ENCODE results near the gene TMEM176A.
"Not testable (repeated sequence)": the region's sequence is repeated elsewhere in the genome, so short reads cannot be mapped to it uniquely, and the experiment has no call there.

The TMEM176A gene, protein sequence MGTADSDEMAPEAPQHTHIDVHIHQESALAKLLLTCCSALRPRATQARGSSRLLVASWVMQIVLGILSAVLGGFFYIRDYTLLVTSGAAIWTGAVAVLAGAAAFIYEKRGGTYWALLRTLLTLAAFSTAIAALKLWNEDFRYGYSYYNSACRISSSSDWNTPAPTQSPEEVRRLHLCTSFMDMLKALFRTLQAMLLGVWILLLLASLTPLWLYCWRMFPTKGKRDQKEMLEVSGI

DNA sequence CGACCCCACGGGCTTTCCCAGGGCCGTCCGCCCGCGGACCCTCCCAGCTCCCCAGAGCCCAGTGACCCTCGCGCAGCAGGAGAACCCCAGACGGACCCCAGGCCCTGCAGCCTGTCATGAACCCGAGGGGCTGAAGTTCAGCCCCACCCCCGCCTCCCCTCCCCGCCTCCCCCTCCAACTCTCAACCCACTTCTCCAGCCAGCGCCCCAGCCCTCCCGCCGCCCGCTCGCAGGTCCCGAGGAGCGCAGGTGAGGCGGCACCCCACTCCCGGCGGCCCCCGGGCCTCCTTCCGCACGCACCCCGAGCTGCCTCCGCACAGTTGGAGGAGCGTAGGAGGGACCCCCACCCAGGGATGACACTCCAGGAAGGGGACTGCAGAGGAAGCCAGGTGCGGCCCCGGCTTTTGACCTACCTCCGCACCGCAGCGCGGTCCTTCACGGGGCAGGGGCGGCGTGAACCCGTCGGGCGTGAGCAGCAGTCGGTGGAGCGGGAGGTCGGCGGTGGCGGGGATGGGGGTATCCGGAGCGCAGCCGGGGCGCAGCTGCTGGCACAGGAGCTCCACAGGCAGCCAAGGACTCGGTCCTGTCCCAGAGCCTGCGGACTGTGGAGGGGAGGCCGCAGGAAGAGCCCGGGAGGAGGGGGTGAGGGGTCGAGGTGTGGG lies at the start of gene TMEM176A:
Gene TMEM176A, plus strand, starts transcription at position 189 of the 661 bp plus-strand sequence. CDS start 782 bp downstream, outside the sequence.
- no peak for DNase-seq (ENCODE audit: low read depth in 2 of 2)

DNA sequence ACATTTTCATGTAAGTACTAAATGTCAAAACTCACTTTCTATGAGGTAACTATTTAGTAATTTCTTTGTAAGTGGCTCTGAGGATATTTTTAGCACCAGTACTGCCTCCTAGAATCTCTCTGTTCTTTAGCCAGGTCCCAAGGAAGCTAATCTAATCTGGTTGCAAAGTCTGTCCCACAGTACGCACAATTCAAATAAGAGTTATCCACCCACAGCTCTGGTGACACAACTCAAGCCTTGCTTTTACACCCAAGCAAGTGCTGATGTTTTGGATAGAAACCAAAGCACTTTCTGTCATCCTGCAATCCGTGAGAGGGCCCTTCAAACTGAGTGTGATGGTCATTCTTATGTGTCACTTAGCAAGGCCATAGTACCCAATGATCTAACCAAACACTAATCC lies 48.9 kb upstream of the TMEM176A start:
- DNase-seq (ENCODE audit: low read depth in 2 of 2), result no peak

DNA sequence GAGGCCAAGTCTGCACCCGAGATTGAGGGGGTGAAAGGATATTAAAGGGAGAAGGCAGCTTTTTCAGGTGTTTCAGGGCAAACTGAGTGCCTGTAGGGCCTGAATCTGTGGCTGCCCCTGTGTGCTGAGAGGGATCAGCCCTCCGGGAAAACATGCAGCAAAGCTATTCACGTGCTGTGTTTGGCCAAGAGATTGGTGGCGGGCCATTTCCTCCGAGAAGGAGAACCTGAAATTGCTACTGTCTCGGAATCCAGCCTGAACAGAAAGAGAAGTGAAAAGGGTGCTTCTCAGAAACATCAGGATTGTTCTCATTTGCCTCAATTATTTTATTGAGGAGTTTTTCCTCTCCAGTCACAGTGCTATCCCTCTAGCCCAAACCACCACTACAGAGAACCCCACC lies 47.3 kb upstream of the TMEM176A start:
- DNase-seq (ENCODE audit: low read depth in 2 of 2), result no peak

- DNase-seq (ENCODE audit: low read depth in 2 of 2), result no peak
These were observed 46.6 kb upstream of the TMEM176A start for GRCh38 chr7:150753826-150754603.

- no peak for DNase-seq (ENCODE audit: low read depth in 2 of 2)
These were observed 45.6 kb upstream of the TMEM176A start for GRCh38 chr7:150754951-150755350.

DNA sequence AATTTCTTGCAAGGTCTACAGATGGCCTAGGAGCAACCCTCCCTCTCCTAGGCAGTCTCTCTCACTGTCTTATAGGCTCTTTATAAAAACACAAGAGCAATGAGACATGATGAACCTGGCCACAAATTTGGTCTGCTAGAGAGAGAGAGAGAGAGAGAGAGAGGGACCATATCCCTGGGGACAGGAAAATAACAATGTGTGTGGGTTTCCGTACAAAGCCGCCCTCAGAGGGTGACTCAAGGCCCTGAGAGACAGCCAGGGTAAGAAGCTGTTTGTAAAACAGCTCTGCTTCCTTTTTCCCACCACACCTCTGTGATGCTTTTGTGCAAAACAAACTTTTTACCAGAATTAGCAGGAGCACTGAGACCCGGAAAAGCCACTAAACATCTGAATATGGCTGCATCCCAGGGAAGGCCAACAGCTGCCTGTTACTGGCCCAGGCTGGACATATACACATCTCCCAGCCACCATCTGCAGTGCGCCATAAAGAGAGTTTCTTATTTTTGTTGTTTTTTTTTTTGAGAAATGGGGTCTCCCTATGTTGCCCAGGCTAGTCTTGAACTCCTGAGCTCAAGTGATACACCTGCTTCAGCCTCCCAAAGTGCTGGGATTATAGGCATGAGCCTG lies 45.0 kb upstream of the TMEM176A start:
- DNase-seq (ENCODE audit: low read depth in 2 of 2), result no peak

DNA sequence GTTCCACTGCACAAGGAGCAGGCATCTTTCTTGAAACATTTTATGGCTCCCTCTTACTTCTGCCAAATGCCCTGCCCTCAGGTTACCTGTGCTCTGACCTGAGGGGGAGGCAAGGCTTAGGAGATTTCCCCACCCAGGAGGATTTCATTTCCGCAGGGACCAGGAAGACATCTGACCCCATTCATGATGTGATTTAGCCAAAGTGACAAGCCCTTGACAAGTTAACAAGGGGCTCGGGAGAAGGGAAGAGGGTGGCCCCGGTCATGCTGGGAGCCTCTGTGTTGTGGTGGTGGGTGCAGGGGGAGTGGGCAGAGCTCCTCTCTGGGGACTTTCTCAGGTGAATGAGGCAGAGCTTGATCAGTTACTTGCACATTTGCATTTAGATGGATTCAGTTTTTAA lies 44.4 kb upstream of the TMEM176A start:
- DNase-seq (ENCODE audit: low read depth in 2 of 2), result no peak

GRCh38 chr7:150756858-150757257 lies 43.7 kb upstream of the TMEM176A start:
- DNase-seq (ENCODE audit: low read depth in 2 of 2), result no peak

- DNase-seq (ENCODE audit: low read depth in 2 of 2), result no peak
These were observed 41.1 kb upstream of the TMEM176A start for GRCh38 chr7:150759479-150759878.

DNA sequence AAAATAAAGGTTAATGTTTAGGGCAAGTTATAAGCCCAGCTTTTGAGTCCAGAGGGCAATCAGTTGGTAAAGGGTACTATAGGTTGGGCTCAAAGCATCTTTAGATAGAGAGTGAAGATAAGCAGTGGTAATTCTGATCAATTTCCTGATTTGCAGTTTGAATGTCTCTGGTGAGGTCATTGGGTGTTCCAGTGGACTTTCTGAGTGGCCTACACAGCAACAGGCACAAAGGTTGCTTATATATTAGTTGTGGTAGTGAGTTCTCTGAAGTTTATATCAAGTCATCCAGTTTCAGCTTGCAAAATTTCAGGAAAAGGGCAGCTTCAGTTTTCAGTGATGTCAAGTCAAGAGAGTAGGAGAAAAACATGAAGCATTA lies 34.2 kb upstream of the TMEM176A start:
- no peak for DNase-seq (ENCODE audit: low read depth in 2 of 2)

DNA sequence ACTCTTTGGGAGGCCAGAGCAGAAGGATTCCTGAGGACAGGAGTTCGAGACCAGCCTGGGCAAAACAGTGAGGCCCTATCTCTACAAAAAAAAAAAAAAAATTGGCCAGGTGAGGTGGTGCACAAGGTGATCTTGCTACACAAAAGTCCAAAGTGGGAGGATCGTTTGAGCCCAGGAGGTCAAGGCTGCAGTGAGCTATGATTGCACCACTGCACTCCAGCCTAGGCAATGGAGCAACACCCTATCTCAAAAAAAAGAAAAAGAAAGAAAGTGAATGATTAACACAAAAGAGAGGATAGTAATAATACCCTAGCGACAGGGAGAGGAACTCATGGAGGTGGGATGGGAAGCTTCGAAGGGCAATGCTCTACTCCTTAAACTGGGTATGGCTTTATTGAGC lies 30.8 kb upstream of the TMEM176A start:
- no peak for DNase-seq (ENCODE audit: low read depth in 2 of 2)

DNA sequence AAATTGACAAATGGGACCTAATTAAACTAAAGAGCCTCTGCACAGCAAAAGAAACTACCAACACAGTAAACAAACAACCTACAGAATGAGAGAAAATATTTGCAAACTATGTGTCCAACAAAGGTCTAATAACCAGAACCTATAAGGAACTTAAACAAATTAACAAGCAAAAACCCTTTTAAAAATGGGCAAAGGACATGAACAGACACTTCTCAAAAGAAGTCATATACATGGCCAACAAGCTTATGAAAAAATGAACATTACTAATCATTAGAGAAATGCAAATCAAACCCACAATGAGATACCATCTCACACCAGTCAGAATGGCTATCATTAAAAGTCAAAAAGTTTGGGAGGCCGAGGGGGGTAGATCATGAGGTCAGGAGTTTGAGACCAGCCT lies 26.4 kb upstream of the TMEM176A start:
- not testable (repeated sequence) for DNase-seq (ENCODE audit: low read depth in 2 of 2)

DNA sequence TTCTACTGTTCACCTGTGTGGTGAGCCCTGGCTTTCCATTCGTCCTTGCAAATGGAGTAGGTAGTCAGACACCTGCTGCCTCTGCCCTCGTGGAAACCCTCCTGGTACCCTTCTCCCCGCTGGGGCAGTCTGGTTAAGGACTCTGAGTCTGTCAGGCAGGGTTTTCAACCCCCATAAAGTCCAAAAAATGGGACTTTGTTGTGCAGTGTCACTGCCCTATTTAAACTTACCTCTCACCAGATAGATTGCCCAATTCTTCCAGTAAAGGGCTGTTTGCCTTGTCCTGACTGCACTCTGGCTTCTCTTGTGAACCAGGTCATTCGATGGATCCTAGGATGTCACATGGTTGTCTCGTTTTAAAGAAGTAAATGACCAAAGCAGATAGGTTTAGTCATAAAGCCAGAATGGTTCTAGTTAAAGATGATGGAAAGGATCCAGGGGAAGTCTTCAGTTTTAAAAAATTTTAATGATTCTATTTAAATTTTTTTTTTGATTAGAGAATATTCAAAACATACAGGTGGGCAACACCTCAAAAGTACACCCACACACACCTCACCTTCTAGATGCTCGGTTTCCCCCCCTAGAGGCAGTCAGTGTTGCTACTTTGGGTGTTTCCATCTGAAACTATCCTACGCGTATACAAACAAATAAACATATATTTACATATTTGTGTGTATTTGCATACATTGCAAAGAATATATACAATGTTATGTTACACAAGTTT lies 22.4 kb upstream of the TMEM176A start:
- DNase-seq (ENCODE audit: low read depth in 2 of 2), result no peak

DNA sequence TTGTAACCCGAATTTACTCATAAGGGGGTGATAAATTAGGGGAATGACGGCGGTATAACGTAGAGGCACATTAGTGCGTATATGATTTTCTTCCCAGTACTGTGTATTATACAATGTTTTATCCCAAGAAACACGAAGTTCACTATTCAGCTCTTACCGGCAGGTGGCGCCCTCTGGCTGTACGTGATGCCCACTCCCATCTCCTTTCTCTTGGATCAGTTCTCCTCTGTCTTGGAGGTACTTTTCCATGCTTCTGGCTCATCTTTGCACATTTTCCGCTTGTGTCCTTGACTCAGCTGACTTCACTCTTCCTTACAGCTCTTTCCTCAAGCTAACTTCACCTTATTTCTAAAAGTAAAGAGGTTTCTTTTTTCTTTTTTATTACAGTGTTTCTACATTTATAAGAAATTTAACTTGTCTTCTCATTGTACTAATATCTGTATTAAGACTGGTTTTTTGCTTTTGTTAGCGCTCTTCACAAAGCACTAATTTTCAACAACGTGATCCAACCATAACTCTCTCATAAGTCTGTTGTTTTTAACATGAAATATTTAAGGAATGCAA lies 21.7 kb upstream of the TMEM176A start:
- DNase-seq (ENCODE audit: low read depth in 2 of 2), result peak; percentile 58 to 76

DNA sequence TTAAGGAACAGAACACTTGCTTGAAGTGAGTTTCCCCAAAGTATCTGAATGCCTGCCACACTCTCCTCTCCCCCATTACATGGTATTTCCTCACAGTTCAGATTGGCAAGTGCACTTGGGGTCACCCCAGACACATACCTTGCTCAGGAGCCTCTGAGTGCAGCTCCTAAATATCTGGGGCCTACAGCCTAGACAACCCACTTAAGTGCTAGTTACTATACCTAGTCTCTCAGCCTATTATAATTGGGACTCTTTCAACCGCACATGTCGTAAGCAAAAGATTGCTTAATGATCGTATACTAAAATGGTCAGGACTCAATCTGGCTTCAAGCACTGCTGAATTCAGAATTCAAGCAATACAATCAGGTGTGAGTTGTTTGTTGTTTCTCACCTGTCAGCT lies 20.3 kb upstream of the TMEM176A start:
- DNase-seq (ENCODE audit: low read depth in 2 of 2), result no peak

GRCh38 chr7:150781103-150781502 lies 19.5 kb upstream of the TMEM176A start:
- DNase-seq (ENCODE audit: low read depth in 2 of 2), result no peak

GRCh38 chr7:150781961-150782360 lies 18.6 kb upstream of the TMEM176A start:
- DNase-seq (ENCODE audit: low read depth in 2 of 2), result no peak

- DNase-seq (ENCODE audit: low read depth in 2 of 2), result no peak
These were observed 16.3 kb upstream of the TMEM176A start for GRCh38 chr7:150784120-150784736.

GRCh38 chr7:150784954-150785353 lies 15.6 kb upstream of the TMEM176A start:
- no peak for DNase-seq (ENCODE audit: low read depth in 2 of 2)

DNA sequence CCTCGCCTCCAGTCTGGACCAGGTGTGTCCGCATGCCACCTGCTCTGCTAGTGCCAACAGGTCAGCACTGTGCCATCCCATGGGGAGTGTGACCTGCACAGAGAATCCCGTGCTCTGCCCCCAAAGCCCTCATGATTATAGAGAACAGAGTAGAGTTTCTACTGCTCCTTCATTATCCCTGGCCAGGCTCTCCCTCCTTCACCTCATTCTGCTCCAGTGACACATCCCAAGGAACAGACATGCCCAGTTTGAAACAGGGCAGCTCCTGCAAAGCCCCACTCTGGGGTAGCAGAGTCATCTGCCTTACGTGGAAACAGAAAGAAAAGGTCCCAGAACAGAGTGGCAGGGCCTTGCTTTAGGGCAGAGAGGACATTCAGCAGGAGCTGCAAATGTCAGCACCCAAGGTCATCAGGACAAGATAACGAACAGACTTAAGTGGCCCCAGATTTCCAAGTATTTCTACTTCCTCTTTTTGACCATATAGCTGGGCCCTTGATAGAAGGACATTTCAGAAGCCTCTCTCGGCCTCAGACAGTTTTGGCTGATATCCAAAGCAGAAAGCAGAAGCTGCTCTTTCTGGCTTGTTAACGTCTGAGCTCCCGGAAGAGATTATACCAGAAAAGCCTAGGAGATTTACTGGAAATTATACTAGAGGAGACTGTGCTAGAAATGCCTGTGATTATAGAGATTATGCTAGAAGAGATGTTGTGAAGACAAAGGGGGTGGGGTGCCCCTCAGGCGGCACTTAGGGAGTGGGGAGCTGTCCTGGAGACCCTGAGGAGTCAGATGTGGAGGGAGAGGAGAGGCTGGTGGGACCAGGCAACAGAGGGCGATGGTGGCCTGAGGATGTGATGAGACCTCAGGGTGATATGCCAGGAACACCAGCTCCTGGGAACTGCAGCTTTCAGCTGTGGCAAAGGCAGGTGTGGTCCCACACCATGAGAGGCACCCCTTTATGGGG lies 13.0 kb upstream of the TMEM176A start:
- no peak for DNase-seq (ENCODE audit: low read depth in 2 of 2)
